Gastrocnemius medialis (tissue), 4 donors: ENCODE data around the gene FST.

Experiments
- POLR2A ChIP-seq, 2 donors: fragments of 450-650 bp; IDR thresholded peaks; one replicate each; pipeline ENCODE4 v1.6.1; 2017; ENCODE audit warnings: antibody characterized with exemption in 2 of 2, mild to moderate bottlenecking in 2 of 2, moderate library complexity in 2 of 2
- TF ChIP-seq, protein P1 (sequence below), 5 experiments: fragments of 450-650 bp in 3 of 5; fragments of 200-600 bp in 2 of 5; sonication (generic) in 2 of 5; IDR thresholded peaks in 4 of 5; conservative IDR thresholded peaks in 1 of 5; 1 replicate in 4 of 5; 2 replicates in 1 of 5; pipeline ENCODE4 v1.5.1; 2016 to 2019; ENCODE audit warnings: antibody characterized with exemption in 5 of 5, mild to moderate bottlenecking in 3 of 5, moderate library complexity in 3 of 5

DNA sequence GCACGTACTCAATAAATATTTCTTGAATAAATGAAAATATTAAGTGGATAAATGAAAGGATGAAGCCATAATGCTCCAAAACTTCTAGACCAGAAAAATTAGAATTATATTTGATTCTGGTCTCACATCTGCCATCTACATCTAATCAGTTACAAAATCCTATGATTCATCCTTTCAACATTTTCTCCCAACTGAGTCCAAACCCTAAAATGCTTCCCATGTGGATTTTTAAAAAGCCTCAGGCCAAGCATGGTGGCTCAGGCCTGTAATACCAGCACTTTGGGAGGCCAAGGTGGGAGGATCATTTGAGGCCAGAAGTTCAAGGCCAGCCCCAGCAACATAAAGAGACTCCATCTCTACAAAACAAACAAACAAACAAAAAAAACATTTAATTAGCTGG, 31.6 kb upstream of the FST start:
- TF ChIP-seq POLR2A (IDR thresholded peaks at IDR 0.05), result no peak
- TF ChIP-seq, protein P1, sequence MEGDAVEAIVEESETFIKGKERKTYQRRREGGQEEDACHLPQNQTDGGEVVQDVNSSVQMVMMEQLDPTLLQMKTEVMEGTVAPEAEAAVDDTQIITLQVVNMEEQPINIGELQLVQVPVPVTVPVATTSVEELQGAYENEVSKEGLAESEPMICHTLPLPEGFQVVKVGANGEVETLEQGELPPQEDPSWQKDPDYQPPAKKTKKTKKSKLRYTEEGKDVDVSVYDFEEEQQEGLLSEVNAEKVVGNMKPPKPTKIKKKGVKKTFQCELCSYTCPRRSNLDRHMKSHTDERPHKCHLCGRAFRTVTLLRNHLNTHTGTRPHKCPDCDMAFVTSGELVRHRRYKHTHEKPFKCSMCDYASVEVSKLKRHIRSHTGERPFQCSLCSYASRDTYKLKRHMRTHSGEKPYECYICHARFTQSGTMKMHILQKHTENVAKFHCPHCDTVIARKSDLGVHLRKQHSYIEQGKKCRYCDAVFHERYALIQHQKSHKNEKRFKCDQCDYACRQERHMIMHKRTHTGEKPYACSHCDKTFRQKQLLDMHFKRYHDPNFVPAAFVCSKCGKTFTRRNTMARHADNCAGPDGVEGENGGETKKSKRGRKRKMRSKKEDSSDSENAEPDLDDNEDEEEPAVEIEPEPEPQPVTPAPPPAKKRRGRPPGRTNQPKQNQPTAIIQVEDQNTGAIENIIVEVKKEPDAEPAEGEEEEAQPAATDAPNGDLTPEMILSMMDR (IDR thresholded peaks at IDR 0.05 in 4 of 5, conservative IDR thresholded peaks at IDR 0.05 in 1 of 5), result no peak
